ENCODE data around the gene CDH6.
"Not testable (repeated sequence)": the region's sequence is repeated elsewhere in the genome, so short reads cannot be mapped to it uniquely, and the experiment has no call there.

Gene CDH6

GRCh38 chr5:31361234-31361633, 167.7 kb downstream of the CDH6 start:
- intact Hi-C loops (cut with DNase I): no loop called here
- DNase-seq: no peak

- intact Hi-C loops (cut with DNase I); DNase-seq: not testable (repeated sequence)
Observed at GRCh38 chr5:31361704-31362528, 168.4 kb downstream of the CDH6 start.

- intact Hi-C loops (cut with DNase I): no loop called here
- DNase-seq: no peak
Observed at GRCh38 chr5:31362529-31362900, 169.0 kb downstream of the CDH6 start.

GRCh38 chr5:31362931-31363568, 169.6 kb downstream of the CDH6 start:
- no peak for DNase-seq

GRCh38 chr5:31364881-31365636, 171.6 kb downstream of the CDH6 start:
- intact Hi-C loops (cut with DNase I): no loop called here
- no peak for DNase-seq

More at GRCh38 chr5:31362931-31363568, 169.6 kb downstream of the CDH6 start:
- intact Hi-C loops (cut with DNase I): no loop called here

GRCh38 chr5:31365776-31366175, 172.3 kb downstream of the CDH6 start:
- DNase-seq: no peak
- intact Hi-C loops (cut with DNase I): no loop called here

GRCh38 chr5:31366941-31367340, 173.5 kb downstream of the CDH6 start:
- intact Hi-C loops (cut with DNase I): no loop called here
- peak in 4 of 42 donors; percentile 9 to 47 (median 16) for DNase-seq

GRCh38 chr5:31372124-31372523, 178.6 kb downstream of the CDH6 start:
- DNase-seq: no peak
- intact Hi-C loops (cut with DNase I): no loop called here

- no peak for DNase-seq
- intact Hi-C loops (cut with DNase I): no loop called here
Observed at GRCh38 chr5:31375999-31376720, 182.7 kb downstream of the CDH6 start.

- intact Hi-C loops (cut with DNase I): no loop called here
- no peak for DNase-seq
Observed at GRCh38 chr5:31377274-31377946, 183.9 kb downstream of the CDH6 start.

GRCh38 chr5:31378136-31378535, 184.7 kb downstream of the CDH6 start:
- intact Hi-C loops (cut with DNase I): no loop called here
- DNase-seq: no peak

Data from head of caudate nucleus (tissue), 42 donors.